IMR-90 (cell line): ENCODE data around the gene IL6ST. TPM values are rescaled to one million over a fixed set of nuclear protein-coding genes. Genes with fewer than 3 reads are reported as not detected.

Experiments
- ATAC-seq: fragments of 200-7000 bp; cut with Tn5 transposase; 2 replicates; pipeline ENCODE4 v1.9.1; 2020; ENCODE audit warnings: low read depth, mild to moderate bottlenecking, moderate library complexity
- BruUV-seq: library from RNA; stranded (reverse); fragments of 400-500 nt; replicated peaks from 2 replicates; lab custom pipeline; 2021; lab: Mats Ljungman, UMichigan
- CTCF ChIA-PET: fragments of 300-600 bp; formaldehyde crosslinking; extraction: SDS; loops from one replicate; lab custom pipeline; 2021; ENCODE audit warnings: antibody characterized with exemption; lab: Yijun Ruan, JAX
- POLR2A ChIA-PET: fragments of 300-600 bp; sonication (Branson Sonifier 250); formaldehyde crosslinking; loops from one replicate; lab custom pipeline; 2022; ENCODE audit warnings: antibody characterized with exemption; ENCODE audit not compliant: unreplicated experiment; lab: Charles Lee
- DNase-seq: peaks from one replicate; pipeline ENCODE4 v3.0.0; 2013
- H2AFZ ChIP-seq: replicated peaks from 2 replicates; pipeline ENCODE3; 2013; ENCODE audit warnings: low read length, mild to moderate bottlenecking; ENCODE audit not compliant: poor library complexity
- H2AK5ac ChIP-seq: 2 replicates; pipeline ENCODE4 v1.6.1; 2013; ENCODE audit warnings: low read depth, low read length, inconsistent platforms
- H2AK9ac ChIP-seq: replicated peaks from 2 replicates; pipeline ENCODE3; 2013; ENCODE audit warnings: mild to moderate bottlenecking, low read depth, low read length, moderate library complexity; ENCODE audit not compliant: poor library complexity
- H2BK120ac ChIP-seq: 2 replicates; pipeline ENCODE4 v1.6.1; 2013; ENCODE audit warnings: low read depth, low read length, inconsistent platforms
- H2BK15ac ChIP-seq: 3 replicates; pipeline ENCODE4 v1.6.1; 2013; ENCODE audit warnings: low read depth, low read length, inconsistent platforms
- H2BK20ac ChIP-seq: 2 replicates; pipeline ENCODE4 v1.6.1; 2013; ENCODE audit warnings: low read depth, mild to moderate bottlenecking, inconsistent platforms, low read length, moderate library complexity
- H2BK5ac ChIP-seq: 2 replicates; pipeline ENCODE4 v1.6.1; 2013; ENCODE audit warnings: mild to moderate bottlenecking, low read depth, low read length, inconsistent platforms; ENCODE audit not compliant: poor library complexity, severe bottlenecking
- H3K14ac ChIP-seq: replicated peaks from 2 replicates; pipeline ENCODE4 v1.6.1; 2013; ENCODE audit warnings: low read depth, low read length, inconsistent platforms
- H3K18ac ChIP-seq: 2 replicates; pipeline ENCODE4 v1.6.1; 2013; ENCODE audit warnings: low read depth, low read length, control low read depth
- H3K23ac ChIP-seq: 2 replicates; pipeline ENCODE4 v1.6.1; 2013; ENCODE audit warnings: low read depth, low read length, inconsistent platforms
- H3K27ac ChIP-seq: 2 replicates; pipeline ENCODE4 v1.5.1; 2013; ENCODE audit warnings: mild to moderate bottlenecking, control low read depth, low read length; ENCODE audit not compliant: insufficient read depth
- H3K27me3 ChIP-seq: 2 replicates; pipeline ENCODE4 v1.6.1; 2013; ENCODE audit warnings: low read length; ENCODE audit not compliant: control insufficient read depth, insufficient read depth
- H3K36me3 ChIP-seq: 2 replicates; pipeline ENCODE4 v1.6.1; 2013; ENCODE audit warnings: low read length, mixed read lengths; ENCODE audit not compliant: control insufficient read depth, insufficient read depth
- H3K4ac ChIP-seq: 2 replicates; pipeline ENCODE4 v1.6.1; 2013; ENCODE audit warnings: low read depth, low read length, inconsistent platforms
- H3K4me1 ChIP-seq: 2 replicates; pipeline ENCODE4 v1.6.1; 2013; ENCODE audit warnings: low read length, mixed read lengths; ENCODE audit not compliant: control insufficient read depth, insufficient read depth
- H3K4me2 ChIP-seq: 2 replicates; pipeline ENCODE4 v1.6.1; 2013; ENCODE audit warnings: low read depth, mild to moderate bottlenecking, control low read depth, low read length, moderate library complexity
- H3K4me3 ChIP-seq: 2 replicates; pipeline ENCODE4 v1.5.1; 2013; ENCODE audit warnings: low read depth, mild to moderate bottlenecking, control low read depth, low read length, moderate library complexity; ENCODE audit not compliant: insufficient read depth
- H3K56ac ChIP-seq: 2 replicates; pipeline ENCODE4 v1.6.1; 2013; ENCODE audit warnings: low read length, inconsistent platforms; ENCODE audit not compliant: insufficient read depth; ENCODE audit errors: extremely low read depth
- H3K79me1 ChIP-seq, 2 experiments: 2 replicates each; pipeline ENCODE4 v1.6.1; 2013; ENCODE audit warnings: low read length in 2 of 2, inconsistent platforms in 1 of 2, low read depth in 1 of 2
- H3K9ac ChIP-seq: 2 replicates; pipeline ENCODE4 v1.6.1; 2013; ENCODE audit warnings: low read depth, low read length, control low read depth
- H3K9me1 ChIP-seq: 2 replicates; pipeline ENCODE4 v1.6.1; 2013; ENCODE audit warnings: low read length, inconsistent platforms; ENCODE audit not compliant: insufficient read depth
- H3K9me3 ChIP-seq: 2 replicates; pipeline ENCODE4 v1.6.1; 2013; ENCODE audit warnings: low read length; ENCODE audit not compliant: control insufficient read depth, insufficient read depth
- H4K20me1 ChIP-seq: 2 replicates; pipeline ENCODE4 v1.6.1; 2013; ENCODE audit warnings: low read length, inconsistent platforms; ENCODE audit not compliant: insufficient read depth
- H4K5ac ChIP-seq: 2 replicates; pipeline ENCODE4 v1.6.1; 2013; ENCODE audit warnings: mild to moderate bottlenecking, low read depth, low read length, control low read depth
- H4K8ac ChIP-seq, 2 experiments: 2 replicates each; pipeline ENCODE4 v1.6.1; 2013; ENCODE audit warnings: low read depth in 2 of 2, low read length in 2 of 2, control low read depth in 1 of 2, inconsistent platforms in 1 of 2
- H4K91ac ChIP-seq: 2 replicates; pipeline ENCODE4 v1.6.1; 2013; ENCODE audit warnings: low read depth, low read length, inconsistent platforms; ENCODE audit not compliant: insufficient read depth
- BHLHE40 ChIP-seq: fragments of 150-350 bp; IDR thresholded peaks from 2 replicates; pipeline ENCODE4 v1.6.1; 2016; ENCODE audit warnings: mild to moderate bottlenecking, low read depth, low read length
- CEBPB ChIP-seq: IDR thresholded peaks from 2 replicates; pipeline ENCODE4 v1.6.1; 2012; ENCODE audit warnings: low read depth, low read length, improper control_type of control experiment
- CHD1 ChIP-seq: IDR thresholded peaks from 2 replicates; pipeline ENCODE4 v1.6.1; 2012; ENCODE audit warnings: low read depth, low read length, improper control_type of control experiment
- FOS ChIP-seq: fragments of 150-350 bp; IDR thresholded peaks from 2 replicates; pipeline ENCODE4 v1.6.1; 2016; ENCODE audit warnings: low read depth, low read length
- MAFK ChIP-seq: IDR thresholded peaks from 2 replicates; pipeline ENCODE4 v1.6.1; 2012; ENCODE audit warnings: low read depth, low read length, improper control_type of control experiment
- MAZ ChIP-seq: IDR thresholded peaks from 2 replicates; pipeline ENCODE4 v1.6.1; 2012; ENCODE audit warnings: low read depth, mild to moderate bottlenecking, low read length, improper control_type of control experiment, moderate library complexity, borderline replicate concordance
- MXI1 ChIP-seq: IDR thresholded peaks from 2 replicates; pipeline ENCODE4 v1.6.1; 2012; ENCODE audit warnings: low read depth, mild to moderate bottlenecking, low read length, moderate library complexity, borderline replicate concordance
- NFE2L2 ChIP-seq: fragments of 150-350 bp; IDR thresholded peaks from 2 replicates; pipeline ENCODE4 v1.6.1; 2016; ENCODE audit warnings: low read depth, mild to moderate bottlenecking, low read length
- POLR2A ChIP-seq: IDR thresholded peaks from 2 replicates; pipeline ENCODE4 v1.6.1; 2012; ENCODE audit warnings: mild to moderate bottlenecking, low read depth, low read length
- RAD21 ChIP-seq: IDR thresholded peaks from 2 replicates; pipeline ENCODE4 v1.6.1; 2012; ENCODE audit warnings: low read length, improper control_type of control experiment
- RCOR1 ChIP-seq: IDR thresholded peaks from 2 replicates; pipeline ENCODE4 v1.6.1; 2012; ENCODE audit warnings: mild to moderate bottlenecking, low read length, improper control_type of control experiment; ENCODE audit not compliant: insufficient replicate concordance
- RFX5 ChIP-seq: IDR thresholded peaks from 2 replicates; pipeline ENCODE4 v1.8.0; 2012; ENCODE audit warnings: low read depth, mild to moderate bottlenecking, low read length, moderate library complexity
- SMC3 ChIP-seq: fragments of 150-350 bp; IDR thresholded peaks from 2 replicates; pipeline ENCODE4 v1.6.1; 2016; ENCODE audit warnings: low read depth, mild to moderate bottlenecking, antibody characterized with exemption, low read length, moderate library complexity
- WGBS, 2 experiments: methylation state at CpG; one replicate each; pipeline versions ENCODE4 v1.1.5 to v1.1.7; 2013; ENCODE audit warnings: missing lambda C conversion rate in 2 of 2; ENCODE audit not compliant: insufficient read length in 1 of 2; ENCODE audit errors: extremely low coverage in 2 of 2; 5-methylcytosine and 5-hydroxymethylcytosine counted together
- dilution Hi-C: fragments of 300-500 bp; cut with HindIII; formaldehyde crosslinking; loops from one replicate; pipeline ENCODE4 v1.14.3; 2018; ENCODE audit warnings: low sequenced_read_pairs; ENCODE audit not compliant: unreplicated experiment
- in situ Hi-C: fragments of 300-500 bp; cut with MboI; formaldehyde crosslinking; loops from 3 replicates; pipeline ENCODE4 v1.14.3; 2019; ENCODE audit warnings: low sequenced_read_pairs, inconsistent platforms, mixed read lengths
- intact Hi-C: fragments of 100-400 bp; cut with micrococcal nuclease; formaldehyde crosslinking; loops from 2 replicates; pipeline ENCODE4 v1.10.0; 2022
- polyA plus RNA-seq, 3 experiments: library from polyadenylated mRNA; depleted of rRNA; stranded (reverse); fragments of >200 nt; gene quantifications; 2 replicates each; pipeline ENCODE4 v1.2.3, GENCODE V29; 2012; ENCODE audit warnings: low replicate concordance in 1 of 3
- total RNA-seq: library from RNA; depleted of rRNA; stranded (reverse); fragments of >200 nt; gene quantifications from 2 replicates; pipeline ENCODE4 v1.2.3, GENCODE V29; 2012
- TF ChIP-seq, protein P1 (sequence below): conservative IDR thresholded peaks from 2 replicates; pipeline ENCODE4 v1.5.1; 2012; ENCODE audit warnings: mild to moderate bottlenecking, low read depth, low read length, improper control_type of control experiment
- TF ChIP-seq, protein P2 (sequence below): fragments of 150-350 bp; IDR thresholded peaks from 2 replicates; pipeline ENCODE4 v1.6.1; 2016; ENCODE audit warnings: low read depth, mild to moderate bottlenecking, low read length, moderate library complexity, borderline replicate concordance
- TF ChIP-seq, protein P3 (sequence below): fragments of 150-350 bp; IDR thresholded peaks from 2 replicates; pipeline ENCODE4 v1.6.1; 2017; ENCODE audit warnings: mild to moderate bottlenecking, antibody characterized with exemption, low read length, low read depth

The IL6ST gene
- total and polyA plus RNA-seq, 2 of the 4 experiments (the other 2 are of a cell fraction), result 90.6 to 506 TPM

DNA sequence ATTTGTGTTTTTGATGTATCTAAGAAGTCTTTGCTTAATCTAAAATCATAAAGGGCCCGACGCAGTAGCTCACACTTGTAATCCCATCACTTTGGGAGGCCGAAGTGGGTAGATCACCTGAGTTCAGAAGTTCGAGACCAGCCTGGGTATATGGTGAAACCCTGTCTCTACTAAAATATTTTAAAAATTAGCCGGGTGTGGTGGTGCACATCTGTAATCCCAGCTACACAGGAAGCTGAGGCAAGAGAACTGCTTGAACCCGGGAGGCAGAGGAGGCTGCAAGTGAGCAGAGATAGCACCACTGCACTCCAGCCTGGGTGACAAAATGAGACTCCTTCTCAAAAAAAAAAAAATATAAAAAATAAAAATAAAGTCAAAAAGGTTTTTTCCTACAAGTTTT, 9.6 kb downstream of the IL6ST start:
- no peak overlapping the region for H2BK20ac ChIP-seq
- H3K27ac ChIP-seq, result no peak overlapping the region
- TF ChIP-seq CEBPB, result no peak
- TF ChIP-seq POLR2A, result no peak
- TF ChIP-seq CHD1, result no peak
- TF ChIP-seq RCOR1, result no peak
- no peak for TF ChIP-seq NFE2L2
- no peak for TF ChIP-seq RFX5
- TF ChIP-seq MAZ, result no peak
- no peak for TF ChIP-seq MXI1
- TF ChIP-seq MAFK, result no peak
- no peak for TF ChIP-seq SMC3
- TF ChIP-seq, protein P1, sequence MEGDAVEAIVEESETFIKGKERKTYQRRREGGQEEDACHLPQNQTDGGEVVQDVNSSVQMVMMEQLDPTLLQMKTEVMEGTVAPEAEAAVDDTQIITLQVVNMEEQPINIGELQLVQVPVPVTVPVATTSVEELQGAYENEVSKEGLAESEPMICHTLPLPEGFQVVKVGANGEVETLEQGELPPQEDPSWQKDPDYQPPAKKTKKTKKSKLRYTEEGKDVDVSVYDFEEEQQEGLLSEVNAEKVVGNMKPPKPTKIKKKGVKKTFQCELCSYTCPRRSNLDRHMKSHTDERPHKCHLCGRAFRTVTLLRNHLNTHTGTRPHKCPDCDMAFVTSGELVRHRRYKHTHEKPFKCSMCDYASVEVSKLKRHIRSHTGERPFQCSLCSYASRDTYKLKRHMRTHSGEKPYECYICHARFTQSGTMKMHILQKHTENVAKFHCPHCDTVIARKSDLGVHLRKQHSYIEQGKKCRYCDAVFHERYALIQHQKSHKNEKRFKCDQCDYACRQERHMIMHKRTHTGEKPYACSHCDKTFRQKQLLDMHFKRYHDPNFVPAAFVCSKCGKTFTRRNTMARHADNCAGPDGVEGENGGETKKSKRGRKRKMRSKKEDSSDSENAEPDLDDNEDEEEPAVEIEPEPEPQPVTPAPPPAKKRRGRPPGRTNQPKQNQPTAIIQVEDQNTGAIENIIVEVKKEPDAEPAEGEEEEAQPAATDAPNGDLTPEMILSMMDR, result no peak
- TF ChIP-seq, protein P2, sequence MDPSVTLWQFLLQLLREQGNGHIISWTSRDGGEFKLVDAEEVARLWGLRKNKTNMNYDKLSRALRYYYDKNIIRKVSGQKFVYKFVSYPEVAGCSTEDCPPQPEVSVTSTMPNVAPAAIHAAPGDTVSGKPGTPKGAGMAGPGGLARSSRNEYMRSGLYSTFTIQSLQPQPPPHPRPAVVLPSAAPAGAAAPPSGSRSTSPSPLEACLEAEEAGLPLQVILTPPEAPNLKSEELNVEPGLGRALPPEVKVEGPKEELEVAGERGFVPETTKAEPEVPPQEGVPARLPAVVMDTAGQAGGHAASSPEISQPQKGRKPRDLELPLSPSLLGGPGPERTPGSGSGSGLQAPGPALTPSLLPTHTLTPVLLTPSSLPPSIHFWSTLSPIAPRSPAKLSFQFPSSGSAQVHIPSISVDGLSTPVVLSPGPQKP, result no peak
- no peak for TF ChIP-seq RAD21
- TF ChIP-seq BHLHE40, result no peak
- no peak for TF ChIP-seq FOS
- TF ChIP-seq, protein P3, sequence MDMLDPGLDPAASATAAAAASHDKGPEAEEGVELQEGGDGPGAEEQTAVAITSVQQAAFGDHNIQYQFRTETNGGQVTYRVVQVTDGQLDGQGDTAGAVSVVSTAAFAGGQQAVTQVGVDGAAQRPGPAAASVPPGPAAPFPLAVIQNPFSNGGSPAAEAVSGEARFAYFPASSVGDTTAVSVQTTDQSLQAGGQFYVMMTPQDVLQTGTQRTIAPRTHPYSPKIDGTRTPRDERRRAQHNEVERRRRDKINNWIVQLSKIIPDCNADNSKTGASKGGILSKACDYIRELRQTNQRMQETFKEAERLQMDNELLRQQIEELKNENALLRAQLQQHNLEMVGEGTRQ, result no peak
- no peak overlapping the region for H3K4me3 ChIP-seq
- H2AFZ ChIP-seq, result no peak overlapping the region
- intact Hi-C loops (no loop called here), dilution Hi-C loops (no loop called here), in situ Hi-C loops (no loop called here)
- no peak overlapping the region for H4K91ac ChIP-seq
- DNase-seq (no peak), ATAC-seq (no peak)
- no peak overlapping the region for H3K14ac ChIP-seq
- no peak overlapping the region for H3K9ac ChIP-seq
- BruUV-seq, result no TSS peak
- H3K4me1 ChIP-seq, result peaks cover 8% of the 10 kb centered on the region
- no peak overlapping the region for H2AK5ac ChIP-seq
- CTCF ChIA-PET, result interaction anchor here (0.6 kb wide), 1 partner anchor 57 kb away, joined by 3 read pairs; no protein-coding TSS in a partner anchor
- peaks cover 5% of the 10 kb centered on the region; the same call in 1 of the 2 replicates for H3K9me1 ChIP-seq
- no peak overlapping the region for H2BK120ac ChIP-seq
- POLR2A ChIA-PET, result interaction anchor here (0.7 kb wide), 1 partner anchor 678 kb away, joined by 5 read pairs; the partner anchor contains the start of genes DHX29 and MTREX
- no peaks in the 10 kb centered on the region for H3K27me3 ChIP-seq
- H2BK5ac ChIP-seq, result no peak overlapping the region
- no peak overlapping the region for H3K23ac ChIP-seq
- peaks cover 77% of the 10 kb centered on the region for H4K20me1 ChIP-seq
- no peak overlapping the region for H3K56ac ChIP-seq
- H3K9me3 ChIP-seq, result no peaks in the 10 kb centered on the region
- no peak overlapping the region for H4K8ac ChIP-seq
- no peak overlapping the region for H4K5ac ChIP-seq
- H3K4me2 ChIP-seq, result no peak overlapping the region
- peaks cover 20% of the 10 kb centered on the region for H3K36me3 ChIP-seq
- H2AK9ac ChIP-seq, result no peak overlapping the region
- no peak overlapping the region for H2BK15ac ChIP-seq
- H3K18ac ChIP-seq, result no peak overlapping the region
- no peak overlapping the region for H3K4ac ChIP-seq
- peaks cover 6 to 45% of the 10 kb centered on the region in 2 experiments; a peak in 3 of 4 replicates for H3K79me1 ChIP-seq
- no CpG with 5 or more reads among the region's 6 CpGs for WGBS, 2 experiments
